ENCODE results near the gene RCAN3.

- TF ChIP-seq CTCF (IDR thresholded peaks at IDR 0.05) (no peak), POLR2A (IDR thresholded peaks at IDR 0.05) (no peak)
Measured at GRCh38 chr1:24481101-24481500, 21.5 kb upstream of the RCAN3 start.

All from sigmoid colon (tissue), 3 donors.